ENCODE measurements around the gene MAST4.
"Not testable (repeated sequence)": the region's sequence is repeated elsewhere in the genome, so short reads cannot be mapped to it uniquely, and the experiment has no call there.

Gene MAST4

GRCh38 chr5:66818304-66818934 is 222.2 kb downstream of the MAST4 start:
- no peak overlapping the region for H3K4me3 ChIP-seq (ENCODE audit: low read depth, low read length)
- no peak for TF ChIP-seq CTCF (IDR thresholded peaks at IDR 0.05; ENCODE audit: insufficient read depth, low read depth, low read length, missing control alignments)
- no peak for DNase-seq (ENCODE audit: low read depth)

GRCh38 chr5:66818935-66819328 is 222.7 kb downstream of the MAST4 start:
- no peak for DNase-seq (ENCODE audit: low read depth)
- H3K4me3 ChIP-seq (ENCODE audit: low read depth, low read length), result no peak overlapping the region
- TF ChIP-seq CTCF (IDR thresholded peaks at IDR 0.05; ENCODE audit: insufficient read depth, low read depth, low read length, missing control alignments), result no peak

- H3K4me3 ChIP-seq (ENCODE audit: low read depth, low read length), result no peak overlapping the region
- no peak for TF ChIP-seq CTCF (IDR thresholded peaks at IDR 0.05; ENCODE audit: insufficient read depth, low read depth, low read length, missing control alignments)
- no peak for DNase-seq (ENCODE audit: low read depth)
Observed at GRCh38 chr5:66820630-66821207, 224.5 kb downstream of the MAST4 start.

- no peak overlapping the region for H3K4me3 ChIP-seq (ENCODE audit: low read depth, low read length)
- TF ChIP-seq CTCF (IDR thresholded peaks at IDR 0.05; ENCODE audit: insufficient read depth, low read depth, low read length, missing control alignments), result no peak
- DNase-seq (ENCODE audit: low read depth), result no peak
Observed at GRCh38 chr5:66821688-66822429, 225.7 kb downstream of the MAST4 start.

- DNase-seq (ENCODE audit: low read depth); H3K4me3 ChIP-seq (ENCODE audit: low read depth, low read length): not testable (repeated sequence)
Observed at GRCh38 chr5:66822906-66823305, 226.7 kb downstream of the MAST4 start.

- no peak for DNase-seq (ENCODE audit: low read depth)
- no peak for TF ChIP-seq CTCF (IDR thresholded peaks at IDR 0.05; ENCODE audit: insufficient read depth, low read depth, low read length, missing control alignments)
- no peak overlapping the region for H3K4me3 ChIP-seq (ENCODE audit: low read depth, low read length)
Observed at GRCh38 chr5:66824476-66824875, 228.3 kb downstream of the MAST4 start.

- no peak overlapping the region for H3K4me3 ChIP-seq (ENCODE audit: low read depth, low read length)
- no peak for TF ChIP-seq CTCF (IDR thresholded peaks at IDR 0.05; ENCODE audit: insufficient read depth, low read depth, low read length, missing control alignments)
- no peak for DNase-seq (ENCODE audit: low read depth)
Observed at GRCh38 chr5:66826263-66826662, 230.1 kb downstream of the MAST4 start.

All from GM12865 (cell line).